Activated naive CD4-positive, alpha-beta T cell treated with Interleukin-2 at 50 U/mL for 16 hours (primary cell): ENCODE results near the gene CAMK2N2.
"Not testable (repeated sequence)": the region's sequence is repeated elsewhere in the genome, so short reads cannot be mapped to it uniquely, and the experiment has no call there.

ENCODE experiments used
- DNase-seq: peaks from one replicate; pipeline ENCODE4 v3.0.0-alpha.2; 2020

CAMK2N2 gene

GRCh38 chr3:184272269-184272668, 10.9 kb upstream of the CAMK2N2 start:
- no peak for DNase-seq

GRCh38 chr3:184267249-184267648, 5.9 kb upstream of the CAMK2N2 start:
- not testable (repeated sequence) for DNase-seq

- no peak for DNase-seq
Measured at GRCh38 chr3:184262764-184263179, 1.4 kb upstream of the CAMK2N2 start.

- peak; percentile 41 for DNase-seq
Measured at GRCh38 chr3:184261854-184262763, 756 bp upstream of the CAMK2N2 start.

- peak; percentile 8 for DNase-seq
Measured at GRCh38 chr3:184260724-184261269, 556 bp downstream of the CAMK2N2 start.

- peak; percentile 39 for DNase-seq
Measured at GRCh38 chr3:184259878-184260723, 1.3 kb downstream of the CAMK2N2 start.

- DNase-seq, result no peak
Measured at GRCh38 chr3:184259396-184259877, 1.9 kb downstream of the CAMK2N2 start.

- no peak for DNase-seq
Measured at GRCh38 chr3:184258926-184259325, 2.4 kb downstream of the CAMK2N2 start.

GRCh38 chr3:184257083-184257915, 4.1 kb downstream of the CAMK2N2 start:
- DNase-seq, result no peak

GRCh38 chr3:184255291-184256039, 5.9 kb downstream of the CAMK2N2 start:
- peak; percentile 34 for DNase-seq

GRCh38 chr3:184250167-184250828, 11.1 kb downstream of the CAMK2N2 start:
- peak; percentile 89 for DNase-seq

- DNase-seq, result peak; percentile 97
Measured at GRCh38 chr3:184249412-184250166, 11.8 kb downstream of the CAMK2N2 start, which contains the start of gene EEF1AKMT4. Gene EEF1AKMT4 (plus strand): TSS chr3:184249672. CDS start chr3:184249695, 23 bp downstream.

- peak; percentile 90 for DNase-seq
Measured at GRCh38 chr3:184248454-184249411, 12.6 kb downstream of the CAMK2N2 start, which contains the start of gene ALG3. Gene ALG3 (minus strand): TSS chr3:184248962. CDS start chr3:184248940, 22 bp downstream.

- no peak for DNase-seq
Measured at GRCh38 chr3:184242297-184242685, 19.1 kb downstream of the CAMK2N2 start.

- no peak for DNase-seq
Measured at GRCh38 chr3:184241447-184242296, 19.7 kb downstream of the CAMK2N2 start.

GRCh38 chr3:184241141-184241446, 20.3 kb downstream of the CAMK2N2 start:
- no peak for DNase-seq

GRCh38 chr3:184240384-184241140, 20.8 kb downstream of the CAMK2N2 start:
- no peak for DNase-seq
